ENCODE measurements around the gene SELENOV.

DNA sequence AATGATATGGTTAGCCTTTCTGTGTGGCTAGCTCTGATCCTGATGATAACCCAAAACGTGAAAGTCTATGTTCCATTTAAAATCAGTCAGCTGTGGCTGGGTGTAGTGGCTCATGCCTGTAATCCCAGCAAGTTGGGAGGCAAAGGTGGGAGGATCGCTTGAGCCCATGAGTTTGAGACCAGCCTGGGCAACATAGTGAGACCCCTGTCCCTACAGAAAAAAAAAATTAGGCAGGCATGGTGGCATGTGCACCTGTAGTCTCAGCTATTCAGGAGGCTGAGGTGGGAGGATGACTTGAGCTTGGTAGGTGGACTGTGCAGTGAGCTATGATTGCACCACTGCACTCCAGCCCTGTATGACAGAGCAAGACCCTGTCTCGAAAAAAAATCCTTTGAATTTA, 18.9 kb downstream of the SELENOV start:
- TF ChIP-seq, protein P1, sequence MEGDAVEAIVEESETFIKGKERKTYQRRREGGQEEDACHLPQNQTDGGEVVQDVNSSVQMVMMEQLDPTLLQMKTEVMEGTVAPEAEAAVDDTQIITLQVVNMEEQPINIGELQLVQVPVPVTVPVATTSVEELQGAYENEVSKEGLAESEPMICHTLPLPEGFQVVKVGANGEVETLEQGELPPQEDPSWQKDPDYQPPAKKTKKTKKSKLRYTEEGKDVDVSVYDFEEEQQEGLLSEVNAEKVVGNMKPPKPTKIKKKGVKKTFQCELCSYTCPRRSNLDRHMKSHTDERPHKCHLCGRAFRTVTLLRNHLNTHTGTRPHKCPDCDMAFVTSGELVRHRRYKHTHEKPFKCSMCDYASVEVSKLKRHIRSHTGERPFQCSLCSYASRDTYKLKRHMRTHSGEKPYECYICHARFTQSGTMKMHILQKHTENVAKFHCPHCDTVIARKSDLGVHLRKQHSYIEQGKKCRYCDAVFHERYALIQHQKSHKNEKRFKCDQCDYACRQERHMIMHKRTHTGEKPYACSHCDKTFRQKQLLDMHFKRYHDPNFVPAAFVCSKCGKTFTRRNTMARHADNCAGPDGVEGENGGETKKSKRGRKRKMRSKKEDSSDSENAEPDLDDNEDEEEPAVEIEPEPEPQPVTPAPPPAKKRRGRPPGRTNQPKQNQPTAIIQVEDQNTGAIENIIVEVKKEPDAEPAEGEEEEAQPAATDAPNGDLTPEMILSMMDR (IDR thresholded peaks at IDR 0.05; ENCODE audit: insufficient read depth, low read depth, low read length), result no peak
- TF ChIP-seq EZH2 (IDR thresholded peaks at IDR 0.05; ENCODE audit: insufficient read depth, low read length), result no peak

Data from astrocyte (in vitro differentiated cells and primary cell).